GM12873 (cell line): Measurements from ENCODE around the gene KAT5.

Experiments
- TF ChIP-seq, protein P1 (sequence below): IDR thresholded peaks from 2 replicates; pipeline ENCODE4 v1.5.1; 2012; ENCODE audit warnings: low read depth, mild to moderate bottlenecking, moderate library complexity, low read length, control low read depth; ENCODE audit not compliant: insufficient read depth; ENCODE audit errors: missing control alignments

KAT5 gene

DNA sequence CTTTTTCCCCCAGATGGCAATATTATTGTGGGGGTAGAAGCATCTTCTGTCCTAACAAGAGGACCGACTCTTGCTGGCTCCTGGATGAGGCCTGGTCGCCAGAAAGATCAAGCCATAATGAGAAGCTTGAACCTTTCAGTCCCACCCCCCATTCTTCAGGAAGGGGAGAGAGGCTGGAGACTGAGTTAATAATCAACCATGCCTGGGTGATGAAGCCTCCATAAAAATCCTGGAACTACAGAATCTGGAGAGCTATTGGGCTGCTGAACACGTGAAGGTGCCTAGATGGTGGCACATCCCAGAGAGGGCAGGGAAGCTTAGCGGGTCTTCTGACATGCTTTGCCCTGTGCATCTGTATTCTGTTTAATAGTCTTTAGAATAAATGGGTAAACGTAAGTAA, 52.4 kb downstream of the KAT5 start:
- TF ChIP-seq, protein P1, sequence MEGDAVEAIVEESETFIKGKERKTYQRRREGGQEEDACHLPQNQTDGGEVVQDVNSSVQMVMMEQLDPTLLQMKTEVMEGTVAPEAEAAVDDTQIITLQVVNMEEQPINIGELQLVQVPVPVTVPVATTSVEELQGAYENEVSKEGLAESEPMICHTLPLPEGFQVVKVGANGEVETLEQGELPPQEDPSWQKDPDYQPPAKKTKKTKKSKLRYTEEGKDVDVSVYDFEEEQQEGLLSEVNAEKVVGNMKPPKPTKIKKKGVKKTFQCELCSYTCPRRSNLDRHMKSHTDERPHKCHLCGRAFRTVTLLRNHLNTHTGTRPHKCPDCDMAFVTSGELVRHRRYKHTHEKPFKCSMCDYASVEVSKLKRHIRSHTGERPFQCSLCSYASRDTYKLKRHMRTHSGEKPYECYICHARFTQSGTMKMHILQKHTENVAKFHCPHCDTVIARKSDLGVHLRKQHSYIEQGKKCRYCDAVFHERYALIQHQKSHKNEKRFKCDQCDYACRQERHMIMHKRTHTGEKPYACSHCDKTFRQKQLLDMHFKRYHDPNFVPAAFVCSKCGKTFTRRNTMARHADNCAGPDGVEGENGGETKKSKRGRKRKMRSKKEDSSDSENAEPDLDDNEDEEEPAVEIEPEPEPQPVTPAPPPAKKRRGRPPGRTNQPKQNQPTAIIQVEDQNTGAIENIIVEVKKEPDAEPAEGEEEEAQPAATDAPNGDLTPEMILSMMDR: no peak

DNA sequence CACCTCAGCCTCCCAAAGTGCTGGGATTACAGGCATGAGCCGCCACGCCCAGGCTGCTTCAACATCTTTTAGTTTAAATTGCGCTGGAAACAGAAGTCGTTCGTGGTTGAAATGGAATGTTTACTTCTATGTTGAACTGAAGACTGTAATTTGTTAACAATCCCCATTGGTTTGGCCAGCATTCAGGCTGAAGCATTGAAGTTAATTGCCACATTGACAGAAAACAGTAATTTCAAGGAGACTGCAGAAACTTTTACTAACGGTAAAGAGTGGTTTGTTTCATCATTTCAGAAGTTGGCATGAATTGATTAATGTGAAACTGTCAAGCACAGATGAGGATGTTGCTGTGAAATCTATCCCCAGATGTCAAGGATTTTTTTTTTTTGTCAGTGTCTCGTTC, 54.5 kb downstream of the KAT5 start:
- TF ChIP-seq, protein P1: no peak

DNA sequence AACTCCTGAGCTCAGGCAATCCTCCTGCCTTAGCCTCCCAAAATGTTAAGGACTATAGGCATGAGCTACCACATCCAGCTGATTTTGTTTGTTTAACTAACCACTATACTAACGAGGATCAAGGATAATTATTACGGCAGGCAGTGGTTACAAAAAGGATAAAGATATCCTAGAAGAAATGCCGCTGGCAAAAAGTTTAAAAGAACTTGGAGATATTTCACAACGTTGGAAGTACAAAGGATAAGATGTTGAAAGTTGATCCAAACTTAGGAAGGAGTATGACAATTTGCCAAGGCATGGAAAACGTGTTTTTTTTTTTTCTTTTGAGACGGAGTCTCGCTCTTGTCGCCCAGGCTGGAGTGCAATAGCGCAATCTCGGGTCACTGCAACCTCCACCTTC, 55.4 kb downstream of the KAT5 start:
- TF ChIP-seq, protein P1: no peak
